HG03095 (cell line): ENCODE measurements around the gene ARPC5.

Experiments used
- ATAC-seq: cut with Tn5 transposase; IDR thresholded peaks from one replicate; pipeline ENCODE4 v1.9.1; 2021; ENCODE audit warnings: moderate library complexity; ENCODE audit not compliant: unreplicated experiment

The ARPC5 gene

GRCh38 chr1:183588827-183589226, 46.8 kb downstream of the ARPC5 start:
- ATAC-seq = no peak

DNA sequence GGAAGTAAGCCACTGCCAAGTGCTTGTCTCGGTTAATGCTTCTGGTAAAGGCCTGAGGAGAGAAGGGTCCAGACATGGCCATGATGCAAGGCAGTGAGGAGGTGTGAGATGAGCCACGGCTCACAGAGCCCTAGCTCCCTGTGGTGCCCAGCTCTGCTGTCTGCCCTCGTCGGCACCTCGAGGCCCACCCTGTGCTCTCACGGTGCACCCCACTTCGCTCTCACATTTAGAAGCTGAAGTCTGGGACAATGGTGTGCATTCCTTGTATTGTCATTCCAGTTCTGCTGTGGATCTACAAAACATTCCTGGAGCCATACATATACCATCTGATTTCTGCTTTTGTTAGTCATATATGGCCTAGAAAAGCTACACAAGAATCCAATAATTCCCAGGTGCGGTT, 48.7 kb downstream of the ARPC5 start:
- no peak for ATAC-seq

DNA sequence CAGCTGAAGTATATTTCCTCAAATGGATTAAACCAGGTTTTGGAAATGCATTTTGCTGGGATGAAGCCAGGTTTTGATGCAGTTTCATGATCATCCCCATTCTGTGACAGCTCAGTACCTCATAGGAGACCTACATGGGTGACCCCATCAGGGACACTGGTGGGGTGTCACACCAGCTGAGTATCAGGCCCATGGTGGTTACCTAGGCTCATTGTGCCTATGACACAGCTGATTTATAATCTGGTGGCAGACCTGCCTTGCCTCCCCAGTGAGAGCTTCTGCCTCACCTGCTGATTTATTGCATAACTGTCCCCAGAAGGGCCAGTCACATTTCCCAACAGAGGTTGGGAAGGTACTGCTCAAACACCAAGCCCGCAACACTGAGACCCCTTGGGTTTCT, 49.1 kb downstream of the ARPC5 start:
- no peak for ATAC-seq

- ATAC-seq = no peak
These were observed 50.5 kb downstream of the ARPC5 start for GRCh38 chr1:183585038-183585437.

DNA sequence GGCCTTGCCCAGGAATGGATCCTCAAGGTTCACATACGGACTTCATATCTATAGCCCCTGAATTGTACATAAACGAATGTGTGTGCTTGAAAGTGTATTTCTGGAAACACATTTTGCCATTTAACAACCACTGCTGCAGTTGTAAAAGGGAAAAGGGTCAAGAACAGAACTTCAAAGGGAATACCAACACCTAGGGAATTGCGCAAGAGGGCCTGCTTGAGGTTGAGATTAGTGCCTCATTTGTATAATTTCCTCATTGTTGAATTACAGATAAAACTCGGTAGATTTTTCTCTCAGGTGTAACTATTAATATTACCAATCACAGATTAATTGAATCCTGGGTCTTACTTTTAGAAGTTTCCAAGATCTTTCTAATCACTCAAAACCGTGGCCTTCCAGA, 51.4 kb downstream of the ARPC5 start:
- ATAC-seq = no peak

DNA sequence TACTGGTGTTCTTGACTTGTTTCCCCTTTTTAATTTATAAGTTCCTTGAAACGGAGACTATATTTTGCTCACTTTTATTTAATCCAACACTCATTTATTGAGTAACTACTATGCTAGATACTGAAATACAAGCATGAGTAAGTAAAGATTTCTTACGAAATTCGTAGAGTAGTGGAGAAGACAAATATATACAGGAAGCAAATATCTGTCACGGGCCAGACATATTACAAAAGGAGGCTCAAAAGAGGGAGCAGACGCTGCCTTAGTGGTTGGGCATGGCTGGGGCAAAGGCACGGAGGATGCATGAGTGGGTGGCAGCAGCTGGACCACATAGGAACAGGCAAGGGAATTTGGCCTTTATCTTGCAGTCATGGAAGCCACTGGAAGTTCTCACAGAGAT, 52.1 kb downstream of the ARPC5 start:
- no peak for ATAC-seq

- ATAC-seq = no peak
These were observed 53.4 kb downstream of the ARPC5 start for GRCh38 chr1:183582021-183582713.

GRCh38 chr1:183580281-183580682, 55.3 kb downstream of the ARPC5 start:
- ATAC-seq = no peak

DNA sequence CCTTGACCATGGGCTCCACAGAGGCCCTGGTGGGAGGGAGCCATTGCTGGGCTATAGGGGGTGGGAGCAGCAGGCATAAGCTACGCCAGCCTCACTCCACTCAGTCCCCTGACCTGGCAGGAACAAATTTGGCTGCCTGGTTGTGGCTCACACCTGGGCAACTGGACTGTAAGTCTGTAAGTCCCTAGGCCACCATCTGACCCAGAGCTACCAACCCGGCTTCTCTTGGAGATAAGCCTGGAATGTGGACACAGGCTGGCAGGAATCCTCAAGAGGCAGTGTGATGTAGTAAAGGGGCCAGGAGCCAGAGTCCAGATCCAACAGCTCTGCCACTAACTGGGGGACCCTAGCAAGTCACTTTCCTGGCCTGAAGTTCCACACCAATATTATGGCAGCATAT, 56.7 kb downstream of the ARPC5 start:
- no peak for ATAC-seq

GRCh38 chr1:183577897-183578465, 57.6 kb downstream of the ARPC5 start:
- no peak for ATAC-seq

GRCh38 chr1:183576537-183576936, 59.0 kb downstream of the ARPC5 start:
- ATAC-seq = no peak

DNA sequence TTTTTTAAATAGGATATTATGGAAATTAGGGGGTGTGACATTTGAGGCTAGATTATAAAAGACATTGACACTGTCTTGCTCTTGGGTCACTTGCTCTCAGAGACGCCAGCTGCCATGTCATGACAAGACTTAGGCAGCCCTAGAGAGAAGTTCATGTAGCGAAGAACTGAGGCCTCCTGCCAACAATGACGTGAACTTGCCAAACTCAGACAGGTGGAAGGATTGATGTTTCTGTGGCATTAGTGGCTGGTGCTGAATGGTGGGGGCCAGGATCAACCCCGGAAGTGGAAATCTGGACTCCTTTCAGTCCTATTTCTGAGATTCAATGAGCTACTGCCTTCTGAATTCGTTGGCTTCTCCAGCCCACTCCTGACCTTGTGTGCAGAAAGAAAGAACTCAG, 60.0 kb downstream of the ARPC5 start:
- no peak for ATAC-seq

DNA sequence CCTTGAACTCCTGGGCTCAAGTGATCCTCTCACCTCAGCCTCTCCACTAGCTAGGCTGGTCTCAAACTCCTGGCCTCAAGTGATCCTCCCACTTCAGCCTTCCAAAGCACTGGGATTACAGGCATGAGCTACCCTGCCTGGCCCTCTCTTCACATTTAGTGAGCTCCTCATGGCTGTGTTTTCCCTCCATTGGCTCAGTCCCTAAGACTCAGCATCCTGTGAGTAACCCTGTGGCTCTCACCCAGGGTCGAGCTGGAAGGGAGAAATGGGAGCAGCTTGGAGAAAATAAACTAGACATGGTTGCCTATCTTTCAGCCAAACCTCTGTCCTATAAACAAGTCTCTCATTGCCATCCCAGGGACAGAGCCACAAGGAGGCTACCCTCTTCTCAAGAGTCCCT, 62.9 kb downstream of the ARPC5 start:
- ATAC-seq = no peak

DNA sequence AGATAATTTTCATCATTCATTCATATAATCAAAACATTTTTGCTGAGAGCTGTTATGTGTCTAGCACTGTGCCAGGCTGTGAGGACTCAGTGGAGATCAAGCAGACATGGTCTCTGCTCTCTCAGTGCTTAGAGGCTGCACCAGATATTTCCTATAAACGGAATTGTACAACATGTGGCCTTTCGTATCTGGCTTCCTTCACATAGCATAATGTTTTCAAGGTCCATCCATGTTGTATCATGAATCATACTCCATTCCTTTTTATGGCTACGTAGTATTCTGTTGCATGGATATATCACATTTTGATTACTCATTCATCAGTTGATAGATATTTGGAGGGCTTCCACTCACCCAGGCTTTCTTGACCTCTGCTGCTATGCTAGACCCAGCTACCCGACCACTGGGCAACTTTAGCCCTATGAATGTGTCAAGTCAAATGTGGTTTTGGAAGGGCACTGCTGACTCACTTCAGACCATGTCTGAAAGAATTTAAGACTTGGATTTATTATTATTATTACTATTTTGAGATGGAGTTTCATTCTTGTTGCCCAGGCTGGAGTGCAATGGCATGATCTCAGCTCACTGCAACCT, 63.8 kb downstream of the ARPC5 start:
- no peak for ATAC-seq
